CD4-positive, alpha-beta T cell (primary cell): ENCODE results near the gene TPGS1. TPM values are rescaled to one million over a fixed set of nuclear protein-coding genes. Genes with fewer than 3 reads are reported as not detected.

Experiments used
- ATAC-seq: fragments of 200-7000 bp; cut with Tn5 transposase; one replicate; pipeline ENCODE4 v1.10.0; 2022; ENCODE audit warnings: mild to moderate bottlenecking; ENCODE audit not compliant: poor library complexity
- CTCF ChIA-PET: fragments of 350-600 bp; sonication (Branson Sonifier 250); formaldehyde crosslinking; loops from one replicate; lab custom pipeline; 2021; ENCODE audit warnings: antibody characterized with exemption, inconsistent platforms; lab: Charles Lee
- POLR2A ChIA-PET: fragments of 350-600 bp; sonication (Branson Sonifier 250); formaldehyde crosslinking; loops from one replicate; lab custom pipeline; 2021; ENCODE audit warnings: antibody characterized with exemption, inconsistent platforms; lab: Charles Lee
- DNase-seq, 14 experiments: peaks; one replicate each; pipeline ENCODE4 v3.0.0-alpha.2; 2013 to 2020; ENCODE audit warnings: mixed read lengths in 2 of 14
- H3K27ac ChIP-seq, 2 donors: one replicate each; pipeline versions ENCODE4 v1.5.1 to v1.7.0; 2013; ENCODE audit warnings: low read length in 2 of 2, low read depth in 1 of 2, mild to moderate bottlenecking in 1 of 2
- H3K27me3 ChIP-seq, 2 experiments: 1 replicate in 1 of 2; 2 replicates in 1 of 2; pipeline versions ENCODE4 v1.6.1 to v1.7.0; 2013; ENCODE audit warnings: low read length in 2 of 2, control low read depth in 1 of 2, mild to moderate bottlenecking in 1 of 2, moderate library complexity in 1 of 2; ENCODE audit not compliant: insufficient read depth in 2 of 2, control insufficient read depth in 1 of 2
- H3K36me3 ChIP-seq: one replicate; pipeline ENCODE4 v1.6.1; 2013; ENCODE audit warnings: low read length, control low read depth; ENCODE audit not compliant: insufficient read depth
- H3K4me1 ChIP-seq: one replicate; pipeline ENCODE4 v1.6.1; 2013; ENCODE audit warnings: low read length, control low read depth; ENCODE audit not compliant: insufficient read depth
- H3K4me3 ChIP-seq: one replicate; pipeline ENCODE4 v1.5.1; 2013; ENCODE audit warnings: mild to moderate bottlenecking, low read length, moderate library complexity
- H3K9me3 ChIP-seq, 2 experiments: 1 replicate in 1 of 2; 2 replicates in 1 of 2; pipeline versions ENCODE4 v1.6.1 to v1.7.0; 2013; ENCODE audit warnings: low read length in 2 of 2, mild to moderate bottlenecking in 2 of 2, control low read depth in 1 of 2, moderate library complexity in 1 of 2; ENCODE audit not compliant: control insufficient read depth in 1 of 2, insufficient read depth in 1 of 2
- H3K27ac Mint-ChIP-seq: one replicate; pipeline ENCODE4 v1.8.0; 2020; ENCODE audit warnings: mixed read lengths
- H3K27me3 Mint-ChIP-seq: one replicate; pipeline ENCODE4 v1.8.0; 2021; ENCODE audit warnings: mixed read lengths
- H3K36me3 Mint-ChIP-seq: one replicate; pipeline ENCODE4 v1.8.0; 2021; ENCODE audit warnings: low read depth, mixed read lengths
- H3K4me1 Mint-ChIP-seq: one replicate; pipeline ENCODE4 v1.8.0; 2021; ENCODE audit warnings: low read depth, mixed read lengths
- H3K4me3 Mint-ChIP-seq: one replicate; pipeline ENCODE4 v1.8.0; 2020; ENCODE audit warnings: mild to moderate bottlenecking, mixed read lengths
- H3K9me3 Mint-ChIP-seq: one replicate; pipeline ENCODE4 v1.8.0; 2020; ENCODE audit warnings: mixed read lengths
- CTCF ChIP-seq: fragments of 200-600 bp; IDR thresholded peaks from one replicate; pipeline ENCODE4 v1.8.0; 2022; ENCODE audit warnings: antibody characterized with exemption, mild to moderate bottlenecking
- intact Hi-C, 2 experiments: fragments of 100-400 bp; cut with DNase I in 1 of 2; cut with micrococcal nuclease in 1 of 2; formaldehyde crosslinking; loops; one replicate each; pipeline versions ENCODE4 v1.15.1 to v1.9.0; 2023 to 2025; cut with DNase I, micrococcal nuclease
- total RNA-seq, 174 experiments: library from RNA in 2 of 174; stranded (reverse) in 2 of 174; gene quantifications; one replicate each; pipeline ENCODE4 v1.2.3 and lab custom pipeline; 2021 to 2026

TPGS1 gene
- total RNA-seq, 2 experiments from 2014 or later, result 17.2 to 18.2 TPM

GRCh38 chr19:482186-483041, 24.9 kb upstream of the TPGS1 start:
- Histone ChIP-seq H3K9me3 (peaks cover 5 to 31% of the 10 kb centered on the region in 2 experiments), H3K36me3 (no peaks in the 10 kb centered on the region), H3K4me1 (peaks cover 5% of the 10 kb centered on the region), H3K27ac (no peak overlapping the region), H3K27me3 (peaks cover 10 to 11% of the 10 kb centered on the region in 2 experiments), H3K4me3 (no peak overlapping the region)
- Mint-ChIP-seq H3K27ac (peak overlapping the region; percentile 68), H3K4me3 (peak overlapping the region; percentile 35), H3K4me1 (peaks cover 9% of the 10 kb centered on the region), H3K9me3 (no peaks in the 10 kb centered on the region), H3K36me3 (peaks cover 10% of the 10 kb centered on the region), H3K27me3 (peaks cover 25% of the 10 kb centered on the region)
- intact Hi-C loops, result no loop called here
- CTCF ChIA-PET, result interaction anchor here (1.5 kb wide), 1 partner anchor 24 kb away, joined by 3 read pairs; no protein-coding TSS in a partner anchor
- DNase-seq, result no peak
- ATAC-seq, result no peak
- POLR2A ChIA-PET, result interaction anchor here (1.1 kb wide), 1 partner anchor 28 kb away, joined by 3 read pairs; no protein-coding TSS in a partner anchor
- TF ChIP-seq CTCF, result no peak

- Histone ChIP-seq H3K27ac (no peak overlapping the region), H3K4me3 (no peak overlapping the region), H3K36me3 (no peaks in the 10 kb centered on the region), H3K27me3 (peaks cover 10 to 11% of the 10 kb centered on the region in 2 experiments), H3K9me3 (peaks cover 5 to 31% of the 10 kb centered on the region in 2 experiments), H3K4me1 (peaks cover 11% of the 10 kb centered on the region)
- Mint-ChIP-seq H3K27ac (peak overlapping the region; percentile 64), H3K36me3 (peaks cover 10% of the 10 kb centered on the region), H3K9me3 (no peaks in the 10 kb centered on the region), H3K27me3 (peaks cover 25% of the 10 kb centered on the region), H3K4me1 (peaks cover 9% of the 10 kb centered on the region), H3K4me3 (peak overlapping the region; percentile 63)
- no peak for TF ChIP-seq CTCF
- ATAC-seq (no peak), DNase-seq (no peak)
- ChIA-PET CTCF (no interaction called here), POLR2A (no interaction called here)
- intact Hi-C loops, result no loop called here
Measured at GRCh38 chr19:483332-484072, 23.8 kb upstream of the TPGS1 start.

GRCh38 chr19:484494-484893, 22.8 kb upstream of the TPGS1 start:
- no peaks in the 10 kb centered on the region for H3K9me3 Mint-ChIP-seq
- CTCF ChIA-PET, result no interaction called here

More at GRCh38 chr19:484494-484893, 22.8 kb upstream of the TPGS1 start:
- Mint-ChIP-seq H3K36me3 (peaks cover 10% of the 10 kb centered on the region), H3K27me3 (peaks cover 25% of the 10 kb centered on the region), H3K4me3 (no peak overlapping the region), H3K4me1 (peaks cover 9% of the 10 kb centered on the region), H3K27ac (no peak overlapping the region)
- Histone ChIP-seq H3K36me3 (no peaks in the 10 kb centered on the region), H3K4me3 (no peak overlapping the region), H3K4me1 (peaks cover 16% of the 10 kb centered on the region), H3K27me3 (peaks cover 10 to 11% of the 10 kb centered on the region in 2 experiments), H3K9me3 (peaks cover 5 to 31% of the 10 kb centered on the region in 2 experiments), H3K27ac (no peak overlapping the region)
- ATAC-seq (no peak), DNase-seq (no peak)
- POLR2A ChIA-PET, result no interaction called here
- TF ChIP-seq CTCF, result no peak
- intact Hi-C loops, result no loop called here
